Measurements from ENCODE around the gene TOR1AIP2.

- TF ChIP-seq CTCF (IDR thresholded peaks at IDR 0.05) (no peak), POLR2AphosphoS5 (IDR thresholded peaks at IDR 0.05) (no peak), EP300 (IDR thresholded peaks at IDR 0.05) (no peak), POLR2A (IDR thresholded peaks at IDR 0.05) (no peak)
Observed at GRCh38 chr1:179926850-179927205, 49.2 kb upstream of the TOR1AIP2 start.
